Astrocyte (in vitro differentiated cells and primary cell): ENCODE data around the gene KLRC4.

Experiments
- EZH2 ChIP-seq: IDR thresholded peaks from 2 replicates; pipeline ENCODE4 v1.6.1; 2012; ENCODE audit warnings: mild to moderate bottlenecking, low read length, inconsistent platforms; ENCODE audit not compliant: insufficient read depth
- TF ChIP-seq, protein P1 (sequence below): IDR thresholded peaks from 2 replicates; pipeline ENCODE4 v1.5.1; 2011; ENCODE audit warnings: low read depth, mild to moderate bottlenecking, inconsistent platforms, low read length, moderate library complexity; ENCODE audit not compliant: insufficient read depth

- TF ChIP-seq, protein P1, sequence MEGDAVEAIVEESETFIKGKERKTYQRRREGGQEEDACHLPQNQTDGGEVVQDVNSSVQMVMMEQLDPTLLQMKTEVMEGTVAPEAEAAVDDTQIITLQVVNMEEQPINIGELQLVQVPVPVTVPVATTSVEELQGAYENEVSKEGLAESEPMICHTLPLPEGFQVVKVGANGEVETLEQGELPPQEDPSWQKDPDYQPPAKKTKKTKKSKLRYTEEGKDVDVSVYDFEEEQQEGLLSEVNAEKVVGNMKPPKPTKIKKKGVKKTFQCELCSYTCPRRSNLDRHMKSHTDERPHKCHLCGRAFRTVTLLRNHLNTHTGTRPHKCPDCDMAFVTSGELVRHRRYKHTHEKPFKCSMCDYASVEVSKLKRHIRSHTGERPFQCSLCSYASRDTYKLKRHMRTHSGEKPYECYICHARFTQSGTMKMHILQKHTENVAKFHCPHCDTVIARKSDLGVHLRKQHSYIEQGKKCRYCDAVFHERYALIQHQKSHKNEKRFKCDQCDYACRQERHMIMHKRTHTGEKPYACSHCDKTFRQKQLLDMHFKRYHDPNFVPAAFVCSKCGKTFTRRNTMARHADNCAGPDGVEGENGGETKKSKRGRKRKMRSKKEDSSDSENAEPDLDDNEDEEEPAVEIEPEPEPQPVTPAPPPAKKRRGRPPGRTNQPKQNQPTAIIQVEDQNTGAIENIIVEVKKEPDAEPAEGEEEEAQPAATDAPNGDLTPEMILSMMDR, result no peak
- TF ChIP-seq EZH2, result no peak
Observed at GRCh38 chr12:10457760-10458159, 48.2 kb upstream of the KLRC4 start.
